Stimulated activated CD4-positive, alpha-beta T cell treated with anti-CD3 and anti-CD28 coated beads, Interleukin-1b, Interleukin-23, amount 100 ng/mL, for 48 hours (primary cell): ENCODE measurements around the gene GRAMD1B.
"Not testable (repeated sequence)": the region's sequence is repeated elsewhere in the genome, so short reads cannot be mapped to it uniquely, and the experiment has no call there.

ENCODE experiments used
- DNase-seq: peaks from one replicate; pipeline ENCODE4 v3.0.0-alpha.2; 2020

The GRAMD1B gene

DNA sequence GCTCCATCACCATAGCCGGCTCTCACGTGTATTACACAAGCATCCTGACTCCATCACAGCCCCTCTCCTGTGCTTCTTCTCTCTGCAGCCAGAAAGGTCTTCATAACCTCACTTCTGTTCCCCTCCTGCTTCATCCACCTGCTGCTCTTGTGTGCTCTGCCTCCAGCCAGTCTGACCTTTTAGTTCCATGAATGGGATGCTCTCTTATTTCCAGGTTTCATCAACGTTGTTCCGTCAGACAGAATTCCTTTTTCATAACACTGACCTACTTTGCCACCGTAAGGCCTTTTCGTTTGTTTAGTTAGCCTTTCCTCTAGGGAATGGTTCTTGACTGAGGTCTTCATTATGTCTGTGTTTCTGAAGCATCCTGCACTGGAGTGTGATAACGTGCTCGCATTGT lies 18.8 kb downstream of the GRAMD1B start:
- DNase-seq: no peak

DNA sequence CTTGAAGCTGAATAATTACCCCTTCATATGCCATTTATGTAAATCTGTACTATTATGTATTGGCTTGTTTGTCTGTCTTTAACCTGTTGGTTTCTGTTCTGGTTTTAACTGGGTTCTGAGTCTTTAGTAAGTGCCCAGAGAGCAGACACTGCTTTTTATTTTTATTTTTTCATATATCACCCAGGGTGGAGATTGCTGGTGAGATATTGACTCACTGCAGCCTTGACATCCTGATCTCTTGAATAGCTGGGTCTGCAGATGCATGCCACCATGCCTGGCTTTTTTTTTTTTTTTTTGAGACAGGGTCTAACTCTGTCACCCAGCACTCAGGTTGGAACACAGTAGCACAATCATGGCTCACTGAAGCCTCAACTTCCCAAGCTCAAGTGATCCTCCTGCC lies 19.4 kb downstream of the GRAMD1B start:
- no peak for DNase-seq

DNA sequence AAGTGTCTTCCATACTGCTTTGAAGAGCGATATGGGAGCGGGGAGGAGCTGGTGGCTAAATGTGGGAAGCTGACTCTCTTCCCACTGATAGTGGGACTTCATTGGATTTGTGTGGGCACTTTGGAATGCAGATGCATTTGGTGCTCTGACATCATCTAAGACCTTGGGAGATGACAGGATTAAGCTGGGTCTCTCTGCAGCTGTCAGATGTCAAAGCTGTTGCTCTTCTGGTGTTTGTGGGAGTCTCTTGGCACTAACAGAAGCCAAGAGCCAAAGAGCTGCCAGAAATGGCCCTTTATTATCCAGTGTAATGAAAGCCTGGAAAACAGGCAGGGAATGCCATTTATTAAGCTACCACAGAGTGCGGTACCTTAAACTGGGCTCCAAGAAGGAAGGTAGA lies 20.6 kb downstream of the GRAMD1B start:
- DNase-seq: no peak

DNA sequence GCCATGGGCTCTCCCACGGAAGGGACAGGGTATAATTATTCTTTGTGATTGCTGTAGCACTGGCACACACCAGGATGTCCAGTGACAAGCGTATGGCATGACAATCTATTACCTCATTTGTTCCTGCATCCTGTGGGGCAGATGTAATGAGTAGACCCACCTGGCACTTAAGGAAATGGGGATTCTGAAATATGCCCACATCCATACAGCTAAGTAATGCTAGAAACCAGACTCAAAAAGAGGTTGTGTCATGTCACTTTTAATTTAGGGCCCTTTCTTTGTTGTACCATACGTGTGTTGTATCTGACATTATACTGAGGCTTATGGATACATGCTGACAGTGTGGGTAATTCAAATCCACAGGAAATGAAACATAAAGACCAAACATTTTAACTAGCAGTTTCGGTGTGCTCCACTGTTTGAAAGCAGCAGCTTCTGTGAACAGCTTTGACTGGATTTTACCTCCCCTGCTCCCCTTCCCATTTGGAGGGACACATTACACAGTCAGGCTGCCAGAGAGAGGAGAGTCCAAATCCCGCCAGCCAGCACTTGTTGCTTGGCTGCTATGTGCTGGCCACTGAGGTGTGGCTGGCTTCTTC lies 21.2 kb downstream of the GRAMD1B start:
- no peak for DNase-seq

DNA sequence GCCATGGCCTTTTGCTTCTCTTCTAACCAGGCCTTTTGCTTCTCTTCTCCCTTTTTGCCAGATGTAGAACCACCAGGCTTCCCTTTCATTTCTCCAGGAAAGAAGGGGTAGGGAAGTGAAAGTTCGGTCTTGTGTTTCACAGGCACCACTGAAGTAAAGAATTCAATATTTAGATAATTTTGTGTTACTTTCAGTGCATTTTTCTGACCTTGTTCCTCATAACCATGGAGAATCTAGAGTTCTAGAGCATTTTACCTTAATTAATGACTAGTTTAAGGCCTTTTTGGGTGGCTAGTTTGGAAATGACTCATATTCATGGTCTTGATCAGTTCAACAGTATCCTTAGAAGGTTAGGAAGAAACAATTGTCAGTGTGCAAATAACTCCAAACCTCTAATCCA lies 22.7 kb downstream of the GRAMD1B start:
- DNase-seq: no peak

DNA sequence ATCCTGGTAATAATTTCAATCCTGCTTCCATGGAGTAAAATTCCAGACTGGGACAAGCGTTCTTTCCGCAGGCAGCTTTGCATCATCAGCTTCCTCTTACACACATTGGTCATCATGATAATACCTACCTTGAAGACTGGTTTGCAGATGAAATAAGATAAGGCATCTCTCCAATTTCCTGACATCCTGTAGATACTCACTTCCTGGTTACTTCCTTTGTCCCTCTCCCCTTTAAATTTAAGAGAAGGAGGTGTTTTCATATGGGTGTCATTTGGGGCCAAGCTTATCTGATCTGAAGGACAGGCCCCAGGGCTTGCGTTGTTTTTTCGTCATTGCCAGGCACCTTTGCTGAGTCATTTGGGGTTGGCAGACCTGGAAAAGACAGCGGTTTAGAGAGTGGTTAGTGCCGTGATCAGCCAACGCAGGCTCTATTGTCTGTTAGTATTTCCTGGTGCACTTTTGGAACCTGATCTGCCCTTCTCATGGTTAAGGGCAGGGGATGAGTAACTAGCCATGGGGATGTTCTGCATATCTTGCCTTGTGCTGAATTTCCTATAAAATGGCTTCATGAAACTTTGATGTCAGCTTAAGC lies 24.1 kb downstream of the GRAMD1B start:
- DNase-seq: peak; percentile 87

DNA sequence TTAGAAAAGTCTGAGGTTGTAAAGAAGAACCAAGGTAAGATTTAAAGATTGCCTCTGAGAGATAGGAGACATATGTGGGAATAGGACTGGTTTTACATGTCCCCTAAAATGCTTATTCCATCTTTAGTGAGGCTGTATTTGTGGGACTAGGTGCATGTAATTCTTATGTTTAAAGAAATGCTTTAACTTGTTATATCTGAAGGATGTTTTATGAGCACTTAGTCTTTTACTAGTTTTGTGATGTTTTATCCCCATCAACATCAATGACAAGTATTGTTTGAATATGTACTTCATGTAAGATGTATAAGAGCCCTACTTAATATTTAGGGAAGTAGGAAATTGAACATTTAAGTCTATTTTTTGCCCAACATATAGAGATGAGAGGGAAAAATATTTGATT lies 24.7 kb downstream of the GRAMD1B start:
- DNase-seq: no peak

DNA sequence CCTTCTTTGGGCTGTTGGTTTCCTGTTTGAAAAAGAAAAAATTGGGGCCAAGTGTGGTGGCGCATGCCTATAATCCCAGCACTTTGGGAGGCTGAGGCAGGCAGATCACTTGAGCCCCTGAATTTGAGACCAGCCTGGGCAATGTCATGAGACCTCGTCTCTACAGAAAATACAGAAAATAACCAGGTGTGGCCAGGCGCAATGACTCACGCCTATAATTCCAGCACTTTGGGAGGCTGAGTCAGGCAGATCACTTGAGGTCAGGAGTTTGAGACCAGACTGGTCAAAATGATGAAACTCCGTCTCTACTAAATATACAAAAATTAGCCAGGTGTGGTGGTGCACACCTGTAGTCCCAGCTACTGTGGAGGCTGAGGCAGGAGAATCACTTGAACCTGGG lies 26.4 kb downstream of the GRAMD1B start:
- not testable (repeated sequence) for DNase-seq

DNA sequence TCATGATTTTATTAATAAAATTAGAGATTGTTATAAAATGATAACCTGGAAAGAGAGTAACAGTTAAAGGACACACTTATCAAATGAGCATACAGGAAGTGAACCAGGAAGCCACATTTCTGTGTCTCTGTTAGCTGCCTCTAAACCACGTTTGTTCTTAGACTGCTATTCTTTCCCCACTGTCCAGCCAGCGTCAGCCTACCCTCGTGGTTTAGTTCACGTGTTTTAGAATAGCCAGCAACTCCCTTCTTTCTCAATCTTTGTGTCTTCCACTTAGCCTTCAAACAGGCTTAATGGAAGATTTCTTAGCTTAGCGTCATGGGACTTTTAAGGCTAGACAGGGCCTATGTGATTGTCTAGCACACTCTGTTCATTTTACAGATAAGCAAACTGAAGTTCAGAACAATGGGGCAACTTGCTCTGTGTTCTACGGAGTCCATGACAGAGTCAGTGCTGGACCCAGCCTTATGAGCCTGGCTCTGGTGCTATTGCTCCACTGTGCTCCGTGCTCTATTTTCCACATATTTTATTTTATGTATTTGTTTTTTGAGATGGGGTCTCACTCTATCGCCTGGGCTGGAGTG lies 27.2 kb downstream of the GRAMD1B start:
- DNase-seq: no peak

DNA sequence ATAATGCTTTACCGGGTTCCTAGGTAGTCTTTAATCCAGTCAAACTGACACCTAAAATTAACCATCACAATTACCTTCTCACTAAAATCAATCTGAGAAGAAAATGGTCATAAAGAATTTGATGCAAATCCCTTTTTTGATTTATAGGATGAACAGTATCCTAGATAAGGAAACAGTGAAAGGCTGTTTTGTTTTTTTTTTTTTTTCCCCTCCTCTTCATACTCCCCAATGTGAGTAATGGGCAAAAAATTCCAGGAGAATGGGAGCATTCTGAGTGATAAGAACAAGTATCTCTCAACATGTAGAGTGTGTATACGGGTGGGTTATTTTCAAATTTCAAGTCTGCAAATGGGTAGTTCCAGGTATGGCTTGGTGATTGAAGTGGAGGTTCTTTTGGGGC lies 28.4 kb downstream of the GRAMD1B start:
- no peak for DNase-seq

DNA sequence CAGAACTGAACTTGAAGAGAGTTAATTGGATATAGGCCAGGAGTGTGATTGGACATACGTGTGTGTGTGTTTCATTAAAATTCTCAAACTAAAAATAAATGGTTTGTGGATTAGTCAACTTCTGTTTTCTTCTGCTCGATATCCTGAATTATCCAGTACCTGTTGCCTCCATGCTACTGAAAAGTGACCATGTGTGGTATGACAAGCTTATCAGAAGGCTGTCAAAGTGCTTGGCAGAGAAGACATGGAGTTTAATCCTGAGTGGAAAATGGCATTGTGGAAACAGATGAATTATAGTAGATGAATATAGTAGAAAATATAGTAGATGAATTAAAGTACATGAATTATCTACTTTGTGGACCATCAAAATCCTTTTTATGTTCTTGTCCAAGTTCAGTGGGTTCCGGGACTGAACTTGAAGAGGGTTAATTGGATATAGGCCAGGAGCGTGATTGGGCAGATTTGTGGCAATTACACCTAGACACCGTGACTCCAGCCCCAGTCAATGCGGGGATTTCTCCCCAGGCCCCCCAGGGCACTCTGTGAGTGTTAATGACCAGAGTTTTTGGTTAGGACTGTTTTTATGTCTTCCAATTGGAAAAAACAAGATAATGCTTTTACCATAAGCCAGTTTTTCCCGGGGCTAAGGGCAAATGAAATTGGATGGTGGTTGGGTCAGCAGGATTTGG lies 30.1 kb downstream of the GRAMD1B start:
- no peak for DNase-seq

DNA sequence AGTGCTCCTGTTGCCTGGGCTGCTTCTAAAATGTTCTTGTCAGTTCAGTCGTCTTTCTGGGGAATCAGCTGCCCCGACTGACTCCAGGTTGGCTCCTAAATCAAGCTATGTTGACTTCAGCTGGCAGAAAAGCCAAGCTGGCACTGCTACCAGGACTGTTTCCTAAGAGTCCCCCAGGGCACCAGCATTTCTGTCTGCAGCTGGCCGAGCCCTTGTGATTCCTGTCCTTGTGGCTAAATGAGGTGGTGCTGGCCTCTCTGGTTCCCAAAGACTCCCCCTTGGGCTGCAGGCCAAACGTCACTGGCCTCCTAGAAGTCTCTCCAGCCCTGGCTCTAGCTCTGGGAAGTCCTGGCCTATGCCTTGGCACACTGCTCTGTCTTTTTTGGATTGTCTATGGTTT lies 31.1 kb downstream of the GRAMD1B start:
- DNase-seq: no peak

DNA sequence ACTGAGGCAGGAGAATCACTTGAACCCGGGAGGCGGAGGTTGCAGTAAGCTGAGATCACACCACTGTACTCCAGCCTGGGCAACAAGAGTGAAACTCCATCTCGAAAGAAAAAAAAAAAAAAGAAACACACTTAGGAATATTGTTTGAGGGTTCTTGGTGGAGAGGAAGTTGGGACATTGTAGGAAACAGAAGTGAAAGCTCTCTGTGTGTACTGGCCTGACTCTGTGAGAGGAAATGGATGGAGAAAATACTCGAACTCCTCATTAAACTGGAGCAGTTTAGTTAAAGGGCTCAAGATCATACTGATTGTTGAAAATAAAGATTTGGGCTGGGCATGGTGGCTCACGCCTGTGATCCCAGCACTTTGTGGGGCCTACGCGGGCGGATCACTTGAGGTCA lies 35.6 kb downstream of the GRAMD1B start:
- not testable (repeated sequence) for DNase-seq

DNA sequence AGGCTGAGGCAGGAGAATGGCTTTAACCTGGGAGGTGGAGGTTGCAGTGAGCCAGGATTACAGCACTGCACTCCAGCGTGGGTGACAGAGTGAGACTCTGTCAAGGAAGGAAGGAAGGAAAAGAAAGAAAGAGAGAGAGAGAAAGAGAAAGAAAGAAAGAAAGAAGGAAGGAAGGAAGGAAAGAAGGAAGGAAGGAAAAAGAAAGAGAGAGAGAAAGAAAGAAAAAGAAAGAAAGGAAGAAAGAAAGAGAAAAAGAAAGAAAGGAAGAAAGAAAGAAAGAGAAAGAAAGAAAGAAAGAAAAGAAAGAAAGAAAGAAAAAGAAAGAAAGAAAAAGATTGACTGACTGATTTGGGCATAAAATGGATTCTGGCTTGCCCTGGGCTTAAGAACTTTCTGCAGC lies 36.1 kb downstream of the GRAMD1B start:
- DNase-seq: not testable (repeated sequence)

DNA sequence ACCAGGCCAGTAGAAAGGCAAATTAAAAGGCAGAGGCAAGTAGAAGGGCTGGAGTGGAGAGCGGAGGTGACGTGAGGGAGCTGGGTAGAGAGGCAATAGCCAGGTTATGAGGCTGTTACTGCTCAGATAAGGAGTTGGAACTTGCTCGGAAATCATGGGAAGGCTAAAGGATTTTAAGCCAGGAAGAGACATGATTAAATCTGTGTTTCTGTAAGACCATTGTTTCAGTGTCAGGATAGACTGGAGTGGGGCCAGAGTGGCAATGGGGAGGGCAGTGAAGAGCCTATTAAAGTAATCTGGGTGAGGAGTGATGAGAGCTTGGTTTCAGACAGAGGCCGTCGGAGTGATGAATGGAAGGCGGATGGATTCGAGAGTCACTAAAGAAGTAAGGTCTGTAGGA lies 39.0 kb downstream of the GRAMD1B start:
- no peak for DNase-seq

DNA sequence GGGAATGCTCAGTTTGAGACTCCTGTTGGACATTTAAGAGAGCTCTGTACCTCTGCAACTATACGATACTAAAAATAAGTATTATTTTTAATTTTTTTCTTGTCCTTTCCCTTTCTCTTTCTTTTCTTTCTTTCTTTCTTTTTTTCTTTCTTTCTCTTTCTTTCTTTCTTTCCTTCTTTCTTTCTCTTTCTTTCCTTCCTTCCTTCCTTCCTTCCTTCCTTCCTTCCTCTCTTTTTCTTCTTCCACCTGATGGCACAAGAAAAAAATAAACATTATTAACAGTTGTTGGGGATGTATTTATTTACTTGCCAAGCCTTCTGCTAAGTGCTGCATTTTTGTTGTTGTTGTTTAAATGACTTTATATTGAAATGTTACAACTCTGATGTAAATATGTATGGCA lies 39.5 kb downstream of the GRAMD1B start:
- no peak for DNase-seq

DNA sequence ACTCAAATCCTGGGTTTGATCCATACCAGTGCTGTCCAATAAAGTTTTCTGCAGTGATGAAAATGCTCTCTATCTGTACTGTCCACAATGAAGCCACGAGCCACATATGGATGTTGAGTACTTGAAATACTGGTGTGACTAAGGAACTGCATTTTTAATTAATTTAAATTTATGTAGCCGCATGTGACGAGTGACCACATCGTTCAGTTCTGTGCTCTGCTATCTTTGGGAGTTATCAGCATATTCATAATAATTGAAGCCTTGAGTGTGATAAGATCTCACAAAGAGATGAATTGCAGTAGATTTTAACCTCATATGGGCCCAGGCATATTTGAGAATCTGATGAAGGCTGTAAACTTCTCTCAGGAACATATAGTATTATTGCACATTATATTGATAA lies 40.8 kb downstream of the GRAMD1B start:
- DNase-seq: no peak

DNA sequence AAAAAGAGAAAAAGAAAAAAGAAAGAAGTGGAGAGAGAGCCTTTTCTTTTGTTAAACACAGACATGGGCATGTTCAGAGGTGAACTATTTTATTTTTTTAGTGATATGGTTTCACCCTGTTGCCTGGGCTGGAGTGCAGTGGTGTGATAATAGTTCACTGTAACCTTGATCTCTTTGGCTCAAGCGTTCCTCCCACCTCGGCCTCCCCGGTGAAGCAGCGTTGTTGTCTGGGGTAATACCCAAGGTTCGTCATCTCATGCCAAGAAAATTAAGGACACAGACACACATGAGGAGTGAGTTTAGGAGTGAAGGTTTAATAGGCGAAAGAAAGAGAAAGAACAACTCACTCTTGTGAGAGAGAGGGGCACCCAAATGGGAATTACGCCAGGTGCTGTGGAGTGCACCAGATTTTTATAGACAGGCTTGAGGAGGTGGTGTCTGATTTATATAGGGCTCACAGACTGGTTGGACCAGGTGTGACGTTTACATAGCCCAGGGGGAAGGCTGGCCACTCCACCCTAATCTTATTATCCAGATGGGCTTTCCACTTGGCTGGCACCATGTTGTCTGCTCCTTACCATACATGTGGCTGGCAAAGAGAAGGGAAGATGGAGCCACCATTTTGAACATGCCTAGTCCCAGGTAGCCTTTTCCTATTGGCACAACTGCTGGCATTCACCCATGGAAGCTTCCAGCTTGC lies 42.3 kb downstream of the GRAMD1B start:
- DNase-seq: no peak

DNA sequence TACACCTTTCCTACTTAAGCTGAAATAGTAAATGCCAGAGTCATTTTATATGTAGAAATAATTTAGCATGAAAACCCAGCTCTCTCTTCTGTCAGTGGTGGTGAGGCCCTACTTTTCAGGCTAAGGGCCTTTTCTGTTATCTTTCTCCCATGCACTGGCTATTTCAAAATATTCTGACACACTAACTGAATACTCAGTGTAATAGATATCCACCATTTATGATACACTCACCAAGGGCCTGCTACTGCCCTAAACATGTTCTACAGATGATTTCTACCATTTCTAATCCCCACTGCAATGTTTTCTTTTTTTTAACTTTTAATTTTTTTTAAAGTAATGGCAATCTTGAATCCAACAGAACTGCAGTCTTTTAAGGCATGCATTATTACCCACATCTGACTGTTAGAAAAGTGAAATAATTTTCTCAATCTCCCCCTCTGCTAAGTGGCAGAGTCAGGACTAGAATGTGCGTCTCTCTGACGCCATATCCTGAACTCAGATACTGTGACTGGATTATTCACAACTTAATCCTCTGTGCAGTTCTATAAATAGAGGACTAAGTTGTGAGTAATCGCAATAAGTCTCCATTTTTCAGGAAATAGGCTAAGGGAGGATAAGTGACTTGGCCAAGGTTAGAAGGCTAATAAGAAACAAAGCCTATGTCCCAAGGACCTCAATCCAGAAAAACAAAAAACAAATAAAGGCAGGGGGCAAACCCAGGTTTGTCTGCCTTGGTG lies 44.0 kb downstream of the GRAMD1B start:
- DNase-seq: no peak

DNA sequence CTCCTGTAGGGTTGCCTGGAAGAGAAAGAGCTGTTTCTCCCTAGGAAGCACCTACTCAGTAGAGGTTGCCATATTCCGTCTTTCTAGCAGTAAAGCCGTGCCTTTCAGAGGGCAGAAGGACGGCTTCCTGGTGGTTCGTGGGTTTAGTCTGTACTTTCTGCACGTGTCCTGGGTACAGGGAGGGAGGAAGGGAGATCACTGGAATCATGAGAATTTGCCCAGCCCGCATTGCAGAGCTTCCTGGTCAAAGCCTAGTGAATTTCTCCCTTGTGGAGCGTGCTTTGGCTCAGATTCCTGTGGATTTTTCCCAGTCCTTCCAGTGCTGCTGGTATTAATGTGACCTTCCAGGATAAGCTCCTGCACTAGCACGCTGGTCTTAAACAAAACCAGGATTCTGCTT lies 44.9 kb downstream of the GRAMD1B start:
- DNase-seq: no peak

DNA sequence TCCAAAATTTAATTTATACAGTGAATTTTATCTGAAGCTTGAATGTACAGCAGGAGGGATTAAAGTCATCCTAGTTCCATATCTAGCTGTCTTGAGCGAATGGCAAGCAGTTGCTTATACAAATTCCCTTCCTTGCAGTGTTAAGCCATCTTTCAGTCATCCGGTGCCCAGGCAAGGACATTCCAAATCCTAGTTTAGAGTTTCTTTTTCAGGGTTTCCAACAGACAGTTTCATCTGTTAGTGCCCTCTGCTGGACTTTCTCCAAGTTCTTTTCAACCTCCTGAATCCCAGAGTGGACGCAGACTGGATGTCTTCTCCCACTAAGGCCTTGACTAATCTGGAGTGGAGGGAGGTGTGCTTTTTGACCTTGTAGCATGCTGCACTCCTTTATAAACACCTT lies 45.4 kb downstream of the GRAMD1B start:
- no peak for DNase-seq

DNA sequence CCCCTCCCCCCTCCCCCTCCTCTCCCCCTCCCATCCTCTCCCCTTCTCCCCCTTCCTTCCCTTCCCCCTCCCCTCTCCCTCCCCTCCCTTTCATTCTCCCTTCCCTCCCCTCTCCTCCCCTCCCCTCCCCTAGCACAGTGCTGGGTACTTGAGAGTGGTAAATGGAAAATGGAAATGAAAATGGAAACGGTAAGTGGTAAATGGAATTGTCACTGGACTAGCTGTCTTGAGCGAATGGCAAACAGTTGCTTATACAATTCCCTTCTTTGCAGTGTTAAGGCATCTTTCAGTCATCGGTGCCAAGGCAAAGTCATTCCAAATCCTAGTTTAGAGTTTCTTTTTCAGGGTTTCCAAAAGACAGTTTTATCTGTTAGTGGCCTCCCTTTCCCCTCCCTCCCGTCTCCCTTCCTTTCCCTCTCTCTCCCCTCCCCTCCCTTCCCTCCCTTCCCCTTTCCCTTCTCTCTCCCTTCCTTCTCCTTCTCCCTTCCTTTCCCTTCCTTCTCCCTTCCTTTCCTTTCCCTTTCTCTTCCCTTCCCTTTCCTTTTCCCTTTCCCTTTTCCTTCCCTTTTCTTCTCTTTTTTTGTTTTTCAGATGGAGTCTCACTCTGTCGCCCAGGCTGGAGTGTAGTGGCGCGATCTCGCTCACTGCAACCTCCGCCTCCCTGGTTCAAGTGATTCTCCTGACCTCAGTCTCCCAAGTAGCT lies 47.3 kb downstream of the GRAMD1B start:
- no peak for DNase-seq
